HFF-Myc (cell line): ENCODE data around the gene BIRC5.

Experiments
- DNase-seq: peaks from one replicate; pipeline ENCODE4 v3.0.0-alpha.2; 2011; ENCODE audit warnings: low read depth; ENCODE audit errors: extremely low read depth
- H3K4me3 ChIP-seq: replicated peaks from 2 replicates; pipeline ENCODE4 v1.5.1; 2011; ENCODE audit warnings: low read depth, mild to moderate bottlenecking, control low read depth, low read length
- CTCF ChIP-seq: IDR thresholded peaks from 2 replicates; pipeline ENCODE4 v1.5.1; 2012; ENCODE audit warnings: mild to moderate bottlenecking, low read depth, low read length, control low read depth; ENCODE audit errors: missing control alignments

Gene BIRC5

GRCh38 chr17:78272181-78272913 lies 58.3 kb downstream of the BIRC5 start:
- no peak for DNase-seq
- no peak overlapping the region for H3K4me3 ChIP-seq
- no peak for TF ChIP-seq CTCF

- no peak for TF ChIP-seq CTCF
- no peak for DNase-seq
- no peak overlapping the region for H3K4me3 ChIP-seq
These were observed 58.8 kb downstream of the BIRC5 start for GRCh38 chr17:78272914-78273258.

GRCh38 chr17:78273813-78274212 lies 59.8 kb downstream of the BIRC5 start:
- TF ChIP-seq CTCF, result no peak
- DNase-seq, result no peak

More at GRCh38 chr17:78273813-78274212, 59.8 kb downstream of the BIRC5 start:
- no peak overlapping the region for H3K4me3 ChIP-seq
